WTC11 (cell line): Measurements from ENCODE around the gene KPNB1. TPM values are rescaled to one million over a fixed set of nuclear protein-coding genes. Genes with fewer than 3 reads are reported as not detected.

ENCODE experiments used
- ATAC-seq: fragments of 200-7000 bp; cut with Tn5 transposase; 2 replicates; pipeline ENCODE4 v1.10.0; 2021; ENCODE audit warnings: mild to moderate bottlenecking, moderate library complexity
- CTCF ChIA-PET: fragments of 300-600 bp; sonication (Branson Sonifier 250); formaldehyde crosslinking; loops from one replicate; lab custom pipeline; 2021; ENCODE audit warnings: antibody characterized with exemption; lab: Charles Lee
- POLR2A ChIA-PET: fragments of 350-600 bp; sonication (Branson Sonifier 250); formaldehyde crosslinking; loops from one replicate; lab custom pipeline; 2021; ENCODE audit warnings: antibody characterized with exemption; lab: Charles Lee
- DNase-seq: peaks from one replicate; pipeline ENCODE4 v3.0.0; 2021; ENCODE audit warnings: low spot score
- H3K27ac Mint-ChIP-seq: 2 replicates; pipeline ENCODE4 v1.8.0; 2021; ENCODE audit warnings: mixed read lengths
- H3K27me3 Mint-ChIP-seq: 2 replicates; pipeline ENCODE4 v1.8.0; 2021; ENCODE audit warnings: low read depth, mild to moderate bottlenecking, moderate library complexity, mixed read lengths
- H3K36me3 Mint-ChIP-seq: 2 replicates; pipeline ENCODE4 v1.8.0; 2021; ENCODE audit warnings: mixed read lengths
- H3K4me1 Mint-ChIP-seq: 2 replicates; pipeline ENCODE4 v1.8.0; 2022; ENCODE audit warnings: mixed read lengths
- H3K4me3 Mint-ChIP-seq: 2 replicates; pipeline ENCODE4 v1.8.0; 2021; ENCODE audit warnings: mild to moderate bottlenecking, moderate library complexity, mixed read lengths
- H3K9me3 Mint-ChIP-seq: 2 replicates; pipeline ENCODE4 v1.8.0; 2021; ENCODE audit warnings: mixed read lengths
- ESRRA ChIP-seq: sonication (generic); formaldehyde crosslinking; IDR thresholded peaks from 2 replicates; pipeline ENCODE4 v1.8.1; 2022; ENCODE audit warnings: mild to moderate bottlenecking, missing genetic modification reagents, borderline replicate concordance
- FOXP1 ChIP-seq: sonication (generic); formaldehyde crosslinking; IDR thresholded peaks from 2 replicates; pipeline ENCODE4 v1.8.0; 2022; ENCODE audit warnings: missing genetic modification reagents, mild to moderate bottlenecking, moderate library complexity, borderline replicate concordance
- HMGA2 ChIP-seq: fragments of 250-450 bp; sonication (Bioruptor Pico); IDR thresholded peaks from 2 replicates; pipeline ENCODE4 v1.4.0; 2021; ENCODE audit warnings: mild to moderate bottlenecking, moderate library complexity
- IRF2 ChIP-seq: sonication (generic); formaldehyde crosslinking; IDR thresholded peaks from 2 replicates; pipeline ENCODE4 v1.8.0; 2022; ENCODE audit warnings: low read depth, missing genetic modification reagents, borderline replicate concordance
- JUN ChIP-seq: sonication (generic); formaldehyde crosslinking; IDR thresholded peaks from 2 replicates; pipeline ENCODE4 v1.8.0; 2023; ENCODE audit warnings: mild to moderate bottlenecking, missing genetic modification reagents
- TEAD1 ChIP-seq: sonication (generic); formaldehyde crosslinking; IDR thresholded peaks from 2 replicates; pipeline ENCODE4 v1.8.0; 2022; ENCODE audit warnings: mild to moderate bottlenecking, missing genetic modification reagents
- TEAD4 ChIP-seq: sonication (generic); formaldehyde crosslinking; IDR thresholded peaks from 2 replicates; pipeline ENCODE4 v1.8.0; 2022; ENCODE audit warnings: mild to moderate bottlenecking, missing genetic modification reagents
- ZNF263 ChIP-seq: sonication (generic); formaldehyde crosslinking; IDR thresholded peaks from 2 replicates; pipeline ENCODE4 v1.8.1; 2022; ENCODE audit warnings: low read depth, mild to moderate bottlenecking, moderate library complexity, missing genetic modification reagents
- total RNA-seq: library from RNA; stranded (reverse); gene quantifications from 3 replicates; pipeline ENCODE4 v1.2.3, GENCODE V29; 2021
- TF ChIP-seq, protein P1 (sequence below): sonication (generic); formaldehyde crosslinking; IDR thresholded peaks from 2 replicates; pipeline ENCODE4 v1.8.0; 2023; ENCODE audit warnings: missing genetic modification reagents, mild to moderate bottlenecking, borderline replicate concordance
- TF ChIP-seq, protein P2 (sequence below): sonication (generic); formaldehyde crosslinking; IDR thresholded peaks from 2 replicates; pipeline ENCODE4 v1.8.1; 2022; ENCODE audit warnings: missing genetic modification reagents, borderline replicate concordance
- TF ChIP-seq, protein P3 (sequence below): sonication (generic); formaldehyde crosslinking; IDR thresholded peaks from 2 replicates; pipeline ENCODE4 v1.8.1; 2023; ENCODE audit warnings: mild to moderate bottlenecking, missing genetic modification reagents
- TF ChIP-seq, protein P4 (sequence below): fragments of 200-600 bp; IDR thresholded peaks from 2 replicates; pipeline ENCODE4 v1.8.0; 2022; ENCODE audit warnings: antibody characterized with exemption
- TF ChIP-seq, protein P5 (sequence below): sonication (generic); formaldehyde crosslinking; IDR thresholded peaks from 2 replicates; pipeline ENCODE4 v1.8.1; 2023; ENCODE audit warnings: mild to moderate bottlenecking, missing genetic modification reagents
- TF ChIP-seq, protein P6 (sequence below): sonication (generic); formaldehyde crosslinking; IDR thresholded peaks from 2 replicates; pipeline ENCODE4 v1.8.0; 2022; ENCODE audit warnings: mild to moderate bottlenecking, missing genetic modification reagents

Gene KPNB1
- total RNA-seq, 1 experiment from 2014 or later = 506 TPM

GRCh38 chr17:47611372-47612350, 38.1 kb upstream of the KPNB1 start (continued):
- TF ChIP-seq, protein P1, sequence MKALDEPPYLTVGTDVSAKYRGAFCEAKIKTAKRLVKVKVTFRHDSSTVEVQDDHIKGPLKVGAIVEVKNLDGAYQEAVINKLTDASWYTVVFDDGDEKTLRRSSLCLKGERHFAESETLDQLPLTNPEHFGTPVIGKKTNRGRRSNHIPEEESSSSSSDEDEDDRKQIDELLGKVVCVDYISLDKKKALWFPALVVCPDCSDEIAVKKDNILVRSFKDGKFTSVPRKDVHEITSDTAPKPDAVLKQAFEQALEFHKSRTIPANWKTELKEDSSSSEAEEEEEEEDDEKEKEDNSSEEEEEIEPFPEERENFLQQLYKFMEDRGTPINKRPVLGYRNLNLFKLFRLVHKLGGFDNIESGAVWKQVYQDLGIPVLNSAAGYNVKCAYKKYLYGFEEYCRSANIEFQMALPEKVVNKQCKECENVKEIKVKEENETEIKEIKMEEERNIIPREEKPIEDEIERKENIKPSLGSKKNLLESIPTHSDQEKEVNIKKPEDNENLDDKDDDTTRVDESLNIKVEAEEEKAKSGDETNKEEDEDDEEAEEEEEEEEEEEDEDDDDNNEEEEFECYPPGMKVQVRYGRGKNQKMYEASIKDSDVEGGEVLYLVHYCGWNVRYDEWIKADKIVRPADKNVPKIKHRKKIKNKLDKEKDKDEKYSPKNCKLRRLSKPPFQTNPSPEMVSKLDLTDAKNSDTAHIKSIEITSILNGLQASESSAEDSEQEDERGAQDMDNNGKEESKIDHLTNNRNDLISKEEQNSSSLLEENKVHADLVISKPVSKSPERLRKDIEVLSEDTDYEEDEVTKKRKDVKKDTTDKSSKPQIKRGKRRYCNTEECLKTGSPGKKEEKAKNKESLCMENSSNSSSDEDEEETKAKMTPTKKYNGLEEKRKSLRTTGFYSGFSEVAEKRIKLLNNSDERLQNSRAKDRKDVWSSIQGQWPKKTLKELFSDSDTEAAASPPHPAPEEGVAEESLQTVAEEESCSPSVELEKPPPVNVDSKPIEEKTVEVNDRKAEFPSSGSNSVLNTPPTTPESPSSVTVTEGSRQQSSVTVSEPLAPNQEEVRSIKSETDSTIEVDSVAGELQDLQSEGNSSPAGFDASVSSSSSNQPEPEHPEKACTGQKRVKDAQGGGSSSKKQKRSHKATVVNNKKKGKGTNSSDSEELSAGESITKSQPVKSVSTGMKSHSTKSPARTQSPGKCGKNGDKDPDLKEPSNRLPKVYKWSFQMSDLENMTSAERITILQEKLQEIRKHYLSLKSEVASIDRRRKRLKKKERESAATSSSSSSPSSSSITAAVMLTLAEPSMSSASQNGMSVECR (CRISPR knock-in tag) = no peak
- no peak for TF ChIP-seq TEAD4
- TF ChIP-seq, protein P2, sequence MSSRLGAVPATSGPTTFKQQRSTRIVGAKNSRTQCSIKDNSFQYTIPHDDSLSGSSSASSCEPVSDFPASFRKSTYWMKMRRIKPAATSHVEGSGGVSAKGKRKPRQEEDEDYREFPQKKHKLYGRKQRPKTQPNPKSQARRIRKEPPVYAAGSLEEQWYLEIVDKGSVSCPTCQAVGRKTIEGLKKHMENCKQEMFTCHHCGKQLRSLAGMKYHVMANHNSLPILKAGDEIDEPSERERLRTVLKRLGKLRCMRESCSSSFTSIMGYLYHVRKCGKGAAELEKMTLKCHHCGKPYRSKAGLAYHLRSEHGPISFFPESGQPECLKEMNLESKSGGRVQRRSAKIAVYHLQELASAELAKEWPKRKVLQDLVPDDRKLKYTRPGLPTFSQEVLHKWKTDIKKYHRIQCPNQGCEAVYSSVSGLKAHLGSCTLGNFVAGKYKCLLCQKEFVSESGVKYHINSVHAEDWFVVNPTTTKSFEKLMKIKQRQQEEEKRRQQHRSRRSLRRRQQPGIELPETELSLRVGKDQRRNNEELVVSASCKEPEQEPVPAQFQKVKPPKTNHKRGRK (CRISPR knock-in tag) = no peak
- TF ChIP-seq ESRRA (CRISPR knock-in tag) = no peak
- TF ChIP-seq, protein P3, sequence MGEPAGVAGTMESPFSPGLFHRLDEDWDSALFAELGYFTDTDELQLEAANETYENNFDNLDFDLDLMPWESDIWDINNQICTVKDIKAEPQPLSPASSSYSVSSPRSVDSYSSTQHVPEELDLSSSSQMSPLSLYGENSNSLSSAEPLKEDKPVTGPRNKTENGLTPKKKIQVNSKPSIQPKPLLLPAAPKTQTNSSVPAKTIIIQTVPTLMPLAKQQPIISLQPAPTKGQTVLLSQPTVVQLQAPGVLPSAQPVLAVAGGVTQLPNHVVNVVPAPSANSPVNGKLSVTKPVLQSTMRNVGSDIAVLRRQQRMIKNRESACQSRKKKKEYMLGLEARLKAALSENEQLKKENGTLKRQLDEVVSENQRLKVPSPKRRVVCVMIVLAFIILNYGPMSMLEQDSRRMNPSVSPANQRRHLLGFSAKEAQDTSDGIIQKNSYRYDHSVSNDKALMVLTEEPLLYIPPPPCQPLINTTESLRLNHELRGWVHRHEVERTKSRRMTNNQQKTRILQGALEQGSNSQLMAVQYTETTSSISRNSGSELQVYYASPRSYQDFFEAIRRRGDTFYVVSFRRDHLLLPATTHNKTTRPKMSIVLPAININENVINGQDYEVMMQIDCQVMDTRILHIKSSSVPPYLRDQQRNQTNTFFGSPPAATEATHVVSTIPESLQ = no peak

DNA sequence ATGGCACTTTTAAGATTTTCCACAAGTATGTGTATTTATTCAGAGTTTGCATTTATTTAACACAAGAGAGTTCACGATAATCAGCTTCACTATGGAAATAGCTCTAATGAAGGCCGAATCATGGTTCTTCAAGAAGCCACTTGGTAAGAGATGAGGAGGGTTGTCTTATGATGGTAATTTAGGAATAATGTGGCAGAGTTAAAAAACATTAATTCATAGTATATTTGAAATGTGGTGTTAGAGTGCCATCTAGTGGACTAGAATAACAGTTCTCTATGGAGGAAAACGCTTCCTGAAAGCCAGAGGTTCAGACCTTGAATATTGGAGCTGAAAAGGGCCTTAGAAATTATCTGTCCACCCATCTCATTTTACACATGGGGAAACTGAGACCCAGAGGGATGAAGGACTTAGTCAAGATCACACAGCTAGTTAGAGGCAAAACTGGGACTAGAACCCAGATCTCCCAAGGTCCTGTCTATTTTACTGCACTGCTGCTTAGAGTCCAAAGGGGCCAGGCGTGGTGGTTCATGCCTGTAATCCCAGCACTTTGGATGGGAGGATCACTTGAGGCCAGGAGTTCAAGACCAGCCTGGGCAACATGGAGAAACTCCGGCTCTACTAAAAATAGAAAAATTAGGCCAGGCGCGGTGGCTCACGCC, 33.8 kb upstream of the KPNB1 start:
- no peaks in the 10 kb centered on the region for H3K9me3 Mint-ChIP-seq
- CTCF ChIA-PET = interaction anchor here (0.6 to 1.8 kb wide), 16 partner anchors 8 to 306 kb away, joined by 3 to 10 read pairs (median 4); partner anchors contain the start of gene KPNB1
- no peak overlapping the region for H3K4me3 Mint-ChIP-seq
- H3K4me1 Mint-ChIP-seq = no peaks in the 10 kb centered on the region
- H3K27ac Mint-ChIP-seq = no peak overlapping the region
- POLR2A ChIA-PET = no interaction called here
- no peak for TF ChIP-seq TEAD1 (CRISPR knock-in tag)
- TF ChIP-seq, protein P4, sequence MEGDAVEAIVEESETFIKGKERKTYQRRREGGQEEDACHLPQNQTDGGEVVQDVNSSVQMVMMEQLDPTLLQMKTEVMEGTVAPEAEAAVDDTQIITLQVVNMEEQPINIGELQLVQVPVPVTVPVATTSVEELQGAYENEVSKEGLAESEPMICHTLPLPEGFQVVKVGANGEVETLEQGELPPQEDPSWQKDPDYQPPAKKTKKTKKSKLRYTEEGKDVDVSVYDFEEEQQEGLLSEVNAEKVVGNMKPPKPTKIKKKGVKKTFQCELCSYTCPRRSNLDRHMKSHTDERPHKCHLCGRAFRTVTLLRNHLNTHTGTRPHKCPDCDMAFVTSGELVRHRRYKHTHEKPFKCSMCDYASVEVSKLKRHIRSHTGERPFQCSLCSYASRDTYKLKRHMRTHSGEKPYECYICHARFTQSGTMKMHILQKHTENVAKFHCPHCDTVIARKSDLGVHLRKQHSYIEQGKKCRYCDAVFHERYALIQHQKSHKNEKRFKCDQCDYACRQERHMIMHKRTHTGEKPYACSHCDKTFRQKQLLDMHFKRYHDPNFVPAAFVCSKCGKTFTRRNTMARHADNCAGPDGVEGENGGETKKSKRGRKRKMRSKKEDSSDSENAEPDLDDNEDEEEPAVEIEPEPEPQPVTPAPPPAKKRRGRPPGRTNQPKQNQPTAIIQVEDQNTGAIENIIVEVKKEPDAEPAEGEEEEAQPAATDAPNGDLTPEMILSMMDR = peak; percentile 49
- peaks cover 54% of the 10 kb centered on the region for H3K36me3 Mint-ChIP-seq
- ATAC-seq (no peak), DNase-seq (no peak)
- no peaks in the 10 kb centered on the region for H3K27me3 Mint-ChIP-seq

DNA sequence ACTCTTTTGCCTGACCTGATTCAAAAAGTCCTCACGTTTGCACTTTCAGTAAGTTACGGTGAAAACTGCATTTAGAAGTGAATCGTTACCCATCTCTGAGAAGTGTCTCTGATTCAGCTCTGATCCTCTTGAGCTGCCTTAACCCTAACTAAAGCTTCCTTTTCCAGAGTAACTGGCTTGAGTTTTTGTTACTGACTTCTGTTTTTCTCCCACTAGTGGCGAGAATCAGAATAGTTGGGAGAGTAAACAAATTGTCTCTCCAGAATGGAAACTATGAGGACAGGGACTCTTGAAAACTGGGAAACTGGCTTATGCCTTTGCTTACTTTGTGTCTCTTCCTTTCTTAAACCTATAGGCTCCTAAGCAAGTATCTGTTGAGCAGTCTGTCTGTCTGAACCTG, 31.3 kb upstream of the KPNB1 start:
- ATAC-seq = peak; percentile 36; the same call in 1 of the 2 replicates
- ChIA-PET CTCF (interaction anchor here (0.6 to 1.8 kb wide), 12 partner anchors 9 to 429 kb away, joined by 3 to 18 read pairs (median 4); partner anchors contain the start of genes CDC27 and KPNB1), POLR2A (no interaction called here)
- Mint-ChIP-seq H3K9me3 (no peaks in the 10 kb centered on the region), H3K36me3 (peaks cover 52% of the 10 kb centered on the region), H3K4me1 (peaks cover 3% of the 10 kb centered on the region; the same call in 1 of the 2 replicates), H3K27ac (peak overlapping the region; percentile 57; the same call in 1 of the 2 replicates), H3K4me3 (no peak overlapping the region), H3K27me3 (no peaks in the 10 kb centered on the region)
- no peak for DNase-seq
- TF ChIP-seq, protein P5, sequence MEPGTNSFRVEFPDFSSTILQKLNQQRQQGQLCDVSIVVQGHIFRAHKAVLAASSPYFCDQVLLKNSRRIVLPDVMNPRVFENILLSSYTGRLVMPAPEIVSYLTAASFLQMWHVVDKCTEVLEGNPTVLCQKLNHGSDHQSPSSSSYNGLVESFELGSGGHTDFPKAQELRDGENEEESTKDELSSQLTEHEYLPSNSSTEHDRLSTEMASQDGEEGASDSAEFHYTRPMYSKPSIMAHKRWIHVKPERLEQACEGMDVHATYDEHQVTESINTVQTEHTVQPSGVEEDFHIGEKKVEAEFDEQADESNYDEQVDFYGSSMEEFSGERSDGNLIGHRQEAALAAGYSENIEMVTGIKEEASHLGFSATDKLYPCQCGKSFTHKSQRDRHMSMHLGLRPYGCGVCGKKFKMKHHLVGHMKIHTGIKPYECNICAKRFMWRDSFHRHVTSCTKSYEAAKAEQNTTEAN = no peak
- no peak for TF ChIP-seq FOXP1 (CRISPR knock-in tag)
- TF ChIP-seq, protein P4 = no peak
- TF ChIP-seq, protein P6, sequence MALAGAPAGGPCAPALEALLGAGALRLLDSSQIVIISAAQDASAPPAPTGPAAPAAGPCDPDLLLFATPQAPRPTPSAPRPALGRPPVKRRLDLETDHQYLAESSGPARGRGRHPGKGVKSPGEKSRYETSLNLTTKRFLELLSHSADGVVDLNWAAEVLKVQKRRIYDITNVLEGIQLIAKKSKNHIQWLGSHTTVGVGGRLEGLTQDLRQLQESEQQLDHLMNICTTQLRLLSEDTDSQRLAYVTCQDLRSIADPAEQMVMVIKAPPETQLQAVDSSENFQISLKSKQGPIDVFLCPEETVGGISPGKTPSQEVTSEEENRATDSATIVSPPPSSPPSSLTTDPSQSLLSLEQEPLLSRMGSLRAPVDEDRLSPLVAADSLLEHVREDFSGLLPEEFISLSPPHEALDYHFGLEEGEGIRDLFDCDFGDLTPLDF = no peak
- TF ChIP-seq HMGA2 (CRISPR knock-in tag) = no peak
- no peak for TF ChIP-seq JUN (CRISPR knock-in tag)
- no peak for TF ChIP-seq ZNF263
- no peak for TF ChIP-seq IRF2
